ENCODE data around the gene SIGLEC15.

SIGLEC15 gene

DNA sequence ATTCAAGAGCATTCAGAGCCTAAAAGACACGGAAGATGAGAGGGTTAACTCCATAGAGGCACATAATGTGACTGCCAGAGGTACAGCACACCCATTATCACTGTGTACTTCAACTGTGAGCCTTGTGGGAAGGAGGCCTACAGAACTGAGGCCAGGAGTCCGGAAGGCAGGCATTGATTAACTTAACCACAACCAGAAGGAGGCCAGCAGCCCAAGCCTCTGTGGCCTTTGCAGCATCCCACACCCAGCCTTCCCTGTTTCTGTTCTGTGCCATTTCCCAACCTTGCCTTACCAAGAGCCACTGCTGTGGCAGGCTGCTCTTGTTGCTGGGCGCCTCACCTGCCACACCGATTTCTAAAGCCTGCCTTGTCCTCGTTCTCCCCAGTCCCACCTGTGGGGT lies 27.2 kb downstream of the SIGLEC15 start:
- DNase-seq (ENCODE audit: low read depth) = no peak
- TF ChIP-seq MYC (IDR thresholded peaks at IDR 0.05; ENCODE audit: low read depth, low read length) = no peak
- TF ChIP-seq POLR2A (IDR thresholded peaks at IDR 0.05; ENCODE audit: extremely low read depth, insufficient read length) = no peak
- TF ChIP-seq, protein P1, sequence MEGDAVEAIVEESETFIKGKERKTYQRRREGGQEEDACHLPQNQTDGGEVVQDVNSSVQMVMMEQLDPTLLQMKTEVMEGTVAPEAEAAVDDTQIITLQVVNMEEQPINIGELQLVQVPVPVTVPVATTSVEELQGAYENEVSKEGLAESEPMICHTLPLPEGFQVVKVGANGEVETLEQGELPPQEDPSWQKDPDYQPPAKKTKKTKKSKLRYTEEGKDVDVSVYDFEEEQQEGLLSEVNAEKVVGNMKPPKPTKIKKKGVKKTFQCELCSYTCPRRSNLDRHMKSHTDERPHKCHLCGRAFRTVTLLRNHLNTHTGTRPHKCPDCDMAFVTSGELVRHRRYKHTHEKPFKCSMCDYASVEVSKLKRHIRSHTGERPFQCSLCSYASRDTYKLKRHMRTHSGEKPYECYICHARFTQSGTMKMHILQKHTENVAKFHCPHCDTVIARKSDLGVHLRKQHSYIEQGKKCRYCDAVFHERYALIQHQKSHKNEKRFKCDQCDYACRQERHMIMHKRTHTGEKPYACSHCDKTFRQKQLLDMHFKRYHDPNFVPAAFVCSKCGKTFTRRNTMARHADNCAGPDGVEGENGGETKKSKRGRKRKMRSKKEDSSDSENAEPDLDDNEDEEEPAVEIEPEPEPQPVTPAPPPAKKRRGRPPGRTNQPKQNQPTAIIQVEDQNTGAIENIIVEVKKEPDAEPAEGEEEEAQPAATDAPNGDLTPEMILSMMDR (IDR thresholded peaks at IDR 0.05; ENCODE audit: low read depth, low read length) = no peak
- TF ChIP-seq, protein P2, sequence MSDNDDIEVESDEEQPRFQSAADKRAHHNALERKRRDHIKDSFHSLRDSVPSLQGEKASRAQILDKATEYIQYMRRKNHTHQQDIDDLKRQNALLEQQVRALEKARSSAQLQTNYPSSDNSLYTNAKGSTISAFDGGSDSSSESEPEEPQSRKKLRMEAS (IDR thresholded peaks at IDR 0.05; ENCODE audit: low read depth, low read length) = no peak
- no peak overlapping the region for H3K4me3 ChIP-seq (ENCODE audit: low read depth, low read length)

DNA sequence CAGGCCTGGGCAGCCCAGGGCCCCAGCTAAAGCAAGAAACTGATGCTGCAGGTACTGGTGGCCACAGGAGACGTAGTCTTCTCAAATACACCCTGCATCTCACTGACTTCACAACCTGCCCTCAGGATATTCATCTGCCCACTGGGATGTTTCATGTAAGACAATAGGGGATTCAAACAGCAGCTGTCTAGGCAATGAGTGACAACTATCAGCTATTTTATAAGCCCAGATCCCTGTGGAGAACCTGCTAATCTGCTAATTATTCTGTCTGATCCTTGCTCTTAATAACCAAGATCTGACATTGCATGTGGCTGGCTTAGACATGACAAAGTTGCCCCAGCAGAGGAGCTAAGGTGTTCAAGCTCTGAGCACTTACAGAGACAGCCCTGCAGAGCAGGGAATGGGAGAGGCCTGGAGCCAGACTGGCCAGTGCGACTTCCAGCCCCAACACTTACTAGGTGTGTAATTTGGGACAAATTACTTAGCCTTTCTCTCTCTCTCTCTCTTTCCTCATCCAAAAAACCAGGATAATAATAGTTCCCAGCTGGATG lies 28.6 kb downstream of the SIGLEC15 start:
- TF ChIP-seq MYC (IDR thresholded peaks at IDR 0.05; ENCODE audit: low read depth, low read length) = no peak
- no peak for TF ChIP-seq POLR2A (IDR thresholded peaks at IDR 0.05; ENCODE audit: extremely low read depth, insufficient read length)
- TF ChIP-seq, protein P1 (IDR thresholded peaks at IDR 0.05; ENCODE audit: low read depth, low read length) = no peak
- TF ChIP-seq, protein P2 (IDR thresholded peaks at IDR 0.05; ENCODE audit: low read depth, low read length) = no peak
- DNase-seq (ENCODE audit: low read depth) = no peak
- H3K4me3 ChIP-seq (ENCODE audit: low read depth, low read length) = no peak overlapping the region

DNA sequence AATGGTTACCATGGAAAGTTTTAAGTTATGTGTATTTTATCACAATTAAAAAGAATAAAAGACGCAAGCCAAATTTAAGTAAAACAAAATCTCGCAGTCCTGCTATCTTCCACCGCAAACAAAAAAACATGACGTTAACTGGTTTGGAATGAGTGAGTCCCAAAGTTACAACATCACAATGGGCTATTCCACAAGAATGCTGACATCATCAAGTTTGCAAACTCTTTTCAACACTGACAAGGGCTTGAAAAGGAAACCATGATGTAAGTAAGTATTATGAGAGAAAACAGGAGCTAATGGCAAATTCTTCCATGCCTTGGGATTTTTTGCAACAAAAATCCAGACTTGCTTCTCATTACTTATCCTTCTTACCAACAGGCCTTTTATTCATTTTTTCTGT lies 31.1 kb downstream of the SIGLEC15 start:
- H3K4me3 ChIP-seq (ENCODE audit: low read depth, low read length) = no peak overlapping the region
- no peak for DNase-seq (ENCODE audit: low read depth)
- TF ChIP-seq, protein P2 (IDR thresholded peaks at IDR 0.05; ENCODE audit: low read depth, low read length) = no peak
- no peak for TF ChIP-seq POLR2A (IDR thresholded peaks at IDR 0.05; ENCODE audit: extremely low read depth, insufficient read length)
- no peak for TF ChIP-seq MYC (IDR thresholded peaks at IDR 0.05; ENCODE audit: low read depth, low read length)
- TF ChIP-seq, protein P1 (IDR thresholded peaks at IDR 0.05; ENCODE audit: low read depth, low read length) = no peak

DNA sequence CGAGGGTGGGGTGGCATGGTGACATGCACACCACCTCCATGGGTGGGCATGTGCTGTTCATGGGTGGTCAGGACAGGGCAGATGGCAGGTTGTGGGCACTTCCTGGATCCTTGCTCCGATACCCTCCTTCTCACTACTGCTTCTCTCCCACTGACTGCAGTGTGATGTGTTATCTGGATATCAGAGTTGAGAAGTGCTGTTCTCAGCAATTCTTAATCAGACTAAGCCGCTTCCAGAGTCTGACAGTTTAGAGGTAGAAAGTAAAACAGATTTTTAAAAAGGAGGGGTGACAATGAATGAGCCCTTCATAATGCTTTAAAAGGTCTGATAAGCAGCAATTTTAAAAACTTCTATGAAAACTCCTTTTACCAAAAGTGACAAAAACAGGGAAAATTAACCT lies 33.9 kb downstream of the SIGLEC15 start:
- DNase-seq (ENCODE audit: low read depth) = no peak
- no peak overlapping the region for H3K4me3 ChIP-seq (ENCODE audit: low read depth, low read length)
- TF ChIP-seq MYC (IDR thresholded peaks at IDR 0.05; ENCODE audit: low read depth, low read length) = no peak

DNA sequence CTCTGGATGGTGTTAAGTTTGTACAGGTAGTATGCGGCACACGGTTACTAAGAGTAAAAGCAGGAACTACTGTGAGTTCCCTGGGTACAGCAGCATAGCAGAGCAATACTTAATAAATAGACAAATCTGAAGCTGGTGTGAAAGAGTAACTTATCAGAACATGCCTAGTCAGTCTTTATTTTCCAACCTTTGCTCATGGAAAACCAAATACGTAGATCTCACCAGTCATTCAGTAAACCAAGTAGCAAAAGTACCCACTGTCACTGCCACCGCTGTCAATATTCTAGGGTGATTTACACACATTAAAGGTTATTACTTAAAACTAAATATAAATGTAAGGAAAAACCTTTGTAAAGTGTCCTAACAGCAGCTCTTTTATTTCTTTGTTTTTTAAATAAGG lies 35.0 kb downstream of the SIGLEC15 start:
- no peak overlapping the region for H3K4me3 ChIP-seq (ENCODE audit: low read depth, low read length)
- DNase-seq (ENCODE audit: low read depth) = no peak

DNA sequence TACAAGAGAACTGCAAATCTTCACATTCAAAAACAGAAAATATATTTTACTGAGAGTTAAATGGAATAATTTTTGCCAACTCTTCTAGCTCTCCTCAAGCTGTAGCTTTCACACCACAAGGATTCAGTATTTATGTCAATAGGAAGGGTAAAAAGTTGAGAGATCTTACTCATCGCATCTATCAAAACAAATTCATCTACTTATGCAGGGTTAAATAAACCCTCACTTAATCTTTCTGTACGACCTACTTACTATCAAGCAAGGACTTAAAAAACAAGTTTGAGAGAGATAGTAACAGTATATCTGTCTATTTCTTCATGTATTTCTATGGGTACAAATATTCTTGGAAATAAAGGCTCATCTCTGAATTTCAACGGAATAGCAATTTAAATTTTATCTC lies 35.5 kb downstream of the SIGLEC15 start:
- H3K4me3 ChIP-seq (ENCODE audit: low read depth, low read length) = no peak overlapping the region
- TF ChIP-seq, protein P2 (IDR thresholded peaks at IDR 0.05; ENCODE audit: low read depth, low read length) = no peak
- TF ChIP-seq POLR2A (IDR thresholded peaks at IDR 0.05; ENCODE audit: extremely low read depth, insufficient read length) (no peak), MYC (IDR thresholded peaks at IDR 0.05; ENCODE audit: low read depth, low read length) (no peak)
- TF ChIP-seq, protein P1 (IDR thresholded peaks at IDR 0.05; ENCODE audit: low read depth, low read length) = no peak
- DNase-seq (ENCODE audit: low read depth) = no peak

More for the DNA sequence above, 35.0 kb downstream of the SIGLEC15 start:
- TF ChIP-seq, protein P1 (IDR thresholded peaks at IDR 0.05; ENCODE audit: low read depth, low read length) = no peak
- TF ChIP-seq, protein P2 (IDR thresholded peaks at IDR 0.05; ENCODE audit: low read depth, low read length) = no peak
- TF ChIP-seq POLR2A (IDR thresholded peaks at IDR 0.05; ENCODE audit: extremely low read depth, insufficient read length) (no peak), MYC (IDR thresholded peaks at IDR 0.05; ENCODE audit: low read depth, low read length) (no peak)

Measured in NB4 (cell line).